SIG-M5 (cell line): Measurements from ENCODE around the gene PGAM2.

ENCODE experiments used
- DNase-seq: peaks from one replicate; lab custom pipeline; 2025; lab: John Stamatoyannopoulos, UW

PGAM2 gene

DNA sequence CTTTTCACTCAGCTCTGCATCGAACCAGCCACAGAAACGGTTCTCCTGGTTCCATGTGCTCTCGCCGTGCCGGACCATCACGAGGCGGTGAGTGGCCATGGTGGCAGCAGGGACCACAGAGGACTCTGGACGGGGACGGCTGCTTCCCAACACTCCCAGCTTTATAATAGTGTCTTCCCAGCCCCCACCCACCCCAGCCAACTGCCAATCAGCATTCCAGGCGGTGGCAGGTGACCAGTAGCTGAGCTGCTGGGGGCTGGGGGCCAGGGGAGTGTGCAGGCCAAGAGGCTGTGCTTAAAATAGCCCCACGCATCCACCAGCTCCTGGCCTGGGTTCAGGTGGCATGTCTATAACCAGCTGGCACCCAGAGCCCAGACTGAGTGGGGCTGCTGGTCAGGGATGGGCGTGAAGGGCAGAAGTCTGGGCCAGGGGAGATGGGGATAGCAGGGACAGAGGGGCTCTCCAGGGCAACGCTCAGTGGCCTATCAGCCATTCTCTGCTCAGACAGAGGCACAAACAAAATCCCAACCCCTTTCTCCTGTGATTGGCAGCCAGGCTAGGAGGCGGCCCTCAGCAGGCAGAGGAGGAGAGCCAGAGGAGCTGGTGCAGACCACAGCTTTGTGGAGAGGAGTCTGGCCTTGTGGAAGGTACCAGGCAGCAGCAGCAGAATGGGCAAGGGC, at the start of gene PGAM2:
Gene PGAM2 (minus strand): TSS at position 137 of the 680 bp plus-strand sequence. CDS start 38 bp downstream, at position 99.
- no peak for DNase-seq

DNA sequence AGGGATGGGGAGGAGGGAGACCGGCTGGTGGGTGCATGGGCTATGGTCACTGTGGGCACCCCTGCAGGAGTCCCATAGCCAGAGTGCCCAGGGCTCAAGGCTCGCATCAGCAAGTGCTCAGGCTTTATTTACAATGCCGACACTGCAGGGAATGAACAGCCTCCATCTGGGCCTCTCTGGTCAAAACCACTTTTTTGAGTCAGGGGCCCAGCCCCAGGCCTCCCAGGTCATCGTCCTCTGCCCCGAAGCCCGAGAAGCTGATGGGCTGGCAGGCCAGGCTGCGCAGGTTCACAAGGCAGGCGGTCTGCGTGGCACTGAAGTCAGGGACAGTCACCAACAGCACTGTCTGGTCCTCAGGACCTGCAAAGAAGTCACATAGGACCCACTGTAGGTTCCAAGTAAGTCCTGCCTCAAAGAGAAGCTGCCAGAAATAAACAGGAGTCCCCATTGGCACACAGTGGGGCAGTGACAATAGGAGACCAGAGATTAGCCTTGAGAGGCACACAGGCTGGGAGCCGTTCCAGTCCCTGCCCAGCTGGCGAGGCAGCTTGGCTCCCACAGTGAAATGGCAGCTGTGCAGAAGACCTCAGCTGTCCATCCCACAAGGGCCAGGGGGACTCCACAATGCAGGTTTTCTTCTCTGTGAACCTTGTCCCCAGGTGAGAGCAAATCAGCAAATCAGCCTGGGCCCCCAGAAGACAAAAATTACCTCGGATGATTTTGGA, 49.4 kb upstream of the PGAM2 start:
- no peak for DNase-seq

DNA sequence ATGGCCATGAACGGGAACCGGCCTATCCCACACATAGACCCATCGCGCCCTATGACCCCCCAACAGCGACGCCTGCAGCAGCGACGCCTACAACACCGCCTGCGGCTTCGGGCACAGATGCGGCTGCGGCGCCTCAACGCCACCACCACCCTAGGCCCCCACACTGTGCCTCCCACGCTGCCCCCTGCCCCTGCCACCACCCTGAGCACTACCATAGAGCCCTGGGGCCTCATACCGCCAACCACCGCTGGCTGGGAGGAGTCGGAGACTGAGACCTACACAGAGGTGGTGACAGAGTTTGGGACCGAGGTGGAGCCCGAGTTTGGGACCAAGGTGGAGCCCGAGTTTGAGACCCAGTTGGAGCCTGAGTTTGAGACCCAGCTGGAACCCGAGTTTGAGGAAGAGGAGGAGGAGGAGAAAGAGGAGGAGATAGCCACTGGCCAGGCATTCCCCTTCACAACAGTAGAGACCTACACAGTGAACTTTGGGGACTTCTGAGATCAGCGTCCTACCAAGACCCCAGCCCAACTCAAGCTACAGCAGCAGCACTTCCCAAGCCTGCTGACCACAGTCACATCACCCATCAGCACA, 48.5 kb upstream of the PGAM2 start:
- DNase-seq: no peak

DNA sequence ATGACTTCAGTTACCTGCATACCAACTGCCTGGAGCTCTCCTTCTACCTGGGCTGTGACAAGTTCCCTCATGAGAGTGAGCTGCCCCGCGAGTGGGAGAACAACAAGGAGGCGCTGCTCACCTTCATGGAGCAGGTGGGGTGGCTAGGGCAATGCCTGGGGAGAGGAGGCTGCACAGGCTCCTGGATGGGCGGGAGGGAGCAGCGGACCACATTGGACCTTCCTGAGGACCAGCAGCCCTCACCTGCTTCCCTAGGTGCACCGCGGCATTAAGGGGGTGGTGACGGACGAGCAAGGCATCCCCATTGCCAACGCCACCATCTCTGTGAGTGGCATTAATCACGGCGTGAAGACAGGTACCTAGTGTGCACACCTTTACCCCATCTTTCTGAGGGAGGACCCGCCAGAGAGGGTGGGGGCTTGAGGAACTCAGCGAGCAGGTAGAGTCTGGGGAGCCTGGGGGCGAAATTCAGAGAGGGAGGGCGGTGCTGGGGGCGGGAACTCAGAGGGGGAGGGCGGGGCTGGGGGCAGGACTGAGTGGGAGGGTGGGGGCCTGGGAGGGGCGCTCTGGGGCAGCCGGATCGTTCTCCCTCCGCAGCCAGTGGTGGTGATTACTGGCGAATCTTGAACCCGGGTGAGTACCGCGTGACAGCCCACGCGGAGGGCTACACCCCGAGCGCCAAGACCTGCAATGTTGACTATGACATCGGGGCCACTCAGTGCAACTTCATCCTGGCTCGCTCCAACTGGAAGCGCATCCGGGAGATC, 47.8 kb upstream of the PGAM2 start:
- no peak for DNase-seq

DNA sequence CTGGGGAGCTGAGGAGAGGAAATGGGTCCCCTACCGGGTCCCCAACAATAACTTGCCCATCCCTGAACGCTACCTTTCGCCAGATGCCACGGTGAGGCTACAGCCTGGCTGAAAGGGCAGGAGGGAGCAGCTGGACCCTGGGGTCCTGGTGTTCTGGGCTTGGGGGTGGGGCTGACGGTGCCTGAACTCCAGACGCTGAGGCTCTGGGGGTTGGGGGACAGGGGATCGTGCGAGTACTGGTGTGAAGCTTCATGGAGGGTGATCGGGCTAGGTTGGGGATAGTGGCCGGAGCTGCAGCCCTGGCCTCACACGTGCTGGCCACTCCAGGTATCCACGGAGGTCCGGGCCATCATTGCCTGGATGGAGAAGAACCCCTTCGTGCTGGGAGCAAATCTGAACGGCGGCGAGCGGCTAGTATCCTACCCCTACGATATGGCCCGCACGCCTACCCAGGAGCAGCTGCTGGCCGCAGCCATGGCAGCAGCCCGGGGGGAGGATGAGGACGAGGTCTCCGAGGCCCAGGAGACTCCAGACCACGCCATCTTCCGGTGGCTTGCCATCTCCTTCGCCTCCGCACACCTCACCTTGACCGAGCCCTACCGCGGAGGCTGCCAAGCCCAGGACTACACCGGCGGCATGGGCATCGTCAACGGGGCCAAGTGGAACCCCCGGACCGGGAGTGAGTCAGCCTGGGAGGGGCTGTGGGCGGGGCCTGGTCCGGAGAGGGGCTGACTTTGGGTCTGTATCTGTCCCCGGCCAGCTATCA, 47.0 kb upstream of the PGAM2 start:
- no peak for DNase-seq

DNA sequence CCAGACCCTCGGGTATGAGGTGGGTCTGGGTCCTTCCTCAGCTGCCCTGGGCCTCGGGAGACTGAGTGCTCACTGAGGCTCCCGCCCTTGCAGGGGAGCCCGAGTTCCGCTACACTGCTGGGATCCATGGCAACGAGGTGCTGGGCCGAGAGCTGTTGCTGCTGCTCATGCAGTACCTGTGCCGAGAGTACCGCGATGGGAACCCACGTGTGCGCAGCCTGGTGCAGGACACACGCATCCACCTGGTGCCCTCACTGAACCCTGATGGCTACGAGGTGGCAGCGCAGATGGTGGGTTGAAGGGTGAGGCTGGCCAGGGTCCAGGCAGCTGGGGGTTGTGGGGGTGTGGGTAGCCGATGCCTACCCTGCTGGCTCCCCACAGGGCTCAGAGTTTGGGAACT, 46.4 kb upstream of the PGAM2 start:
- no peak for DNase-seq

DNA sequence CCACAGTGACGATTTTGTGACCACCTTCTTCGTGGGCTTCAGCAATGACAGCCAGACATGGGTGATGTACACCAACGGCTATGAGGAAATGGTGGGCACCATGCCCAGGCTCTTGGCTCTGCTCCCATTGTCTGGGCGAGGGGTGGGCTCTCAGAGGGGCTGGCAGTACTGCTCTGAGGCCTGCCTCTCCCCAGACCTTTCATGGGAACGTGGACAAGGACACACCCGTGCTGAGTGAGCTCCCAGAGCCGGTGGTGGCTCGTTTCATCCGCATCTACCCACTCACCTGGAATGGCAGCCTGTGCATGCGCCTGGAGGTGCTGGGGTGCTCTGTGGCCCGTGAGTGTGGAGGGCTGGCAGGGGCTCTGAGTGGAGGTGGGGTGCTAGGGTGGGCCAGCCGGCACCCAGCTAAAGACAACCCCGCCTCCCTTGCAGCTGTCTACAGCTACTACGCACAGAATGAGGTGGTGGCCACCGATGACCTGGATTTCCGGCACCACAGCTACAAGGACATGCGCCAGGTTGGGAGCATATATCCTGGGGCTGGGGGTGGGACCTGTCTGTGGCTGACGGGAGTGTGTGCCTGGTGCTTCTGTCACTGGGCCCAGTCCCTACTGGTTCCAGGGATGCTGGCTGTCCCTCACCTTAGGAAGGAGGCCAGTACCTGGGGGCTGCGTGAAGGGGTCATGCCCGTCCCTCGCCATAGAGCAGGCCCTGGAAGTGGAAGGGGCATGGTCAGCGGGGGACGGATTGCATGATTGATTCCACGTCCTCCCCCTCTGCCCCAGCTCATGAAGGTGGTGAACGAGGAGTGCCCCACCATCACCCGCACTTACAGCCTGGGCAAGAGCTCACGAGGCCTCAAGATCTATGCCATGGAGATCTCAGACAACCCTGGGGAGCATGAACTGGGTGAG, 45.6 kb upstream of the PGAM2 start:
- DNase-seq: no peak

DNA sequence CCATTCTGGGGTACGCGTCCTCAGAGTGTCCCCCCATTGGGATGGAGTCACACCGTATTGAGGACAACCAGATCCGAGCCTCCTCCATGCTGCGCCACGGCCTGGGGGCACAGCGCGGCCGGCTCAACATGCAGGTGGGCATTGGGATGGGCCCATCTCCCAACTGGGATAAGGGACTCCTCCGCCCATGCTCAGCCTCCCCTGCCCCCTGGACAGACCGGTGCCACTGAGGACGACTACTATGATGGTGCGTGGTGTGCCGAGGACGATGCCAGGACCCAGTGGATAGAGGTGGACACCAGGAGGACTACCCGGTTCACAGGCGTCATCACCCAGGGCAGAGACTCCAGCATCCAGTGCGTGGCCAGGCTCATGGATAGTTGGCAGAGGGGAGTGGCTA, 44.6 kb upstream of the PGAM2 start:
- no peak for DNase-seq

DNA sequence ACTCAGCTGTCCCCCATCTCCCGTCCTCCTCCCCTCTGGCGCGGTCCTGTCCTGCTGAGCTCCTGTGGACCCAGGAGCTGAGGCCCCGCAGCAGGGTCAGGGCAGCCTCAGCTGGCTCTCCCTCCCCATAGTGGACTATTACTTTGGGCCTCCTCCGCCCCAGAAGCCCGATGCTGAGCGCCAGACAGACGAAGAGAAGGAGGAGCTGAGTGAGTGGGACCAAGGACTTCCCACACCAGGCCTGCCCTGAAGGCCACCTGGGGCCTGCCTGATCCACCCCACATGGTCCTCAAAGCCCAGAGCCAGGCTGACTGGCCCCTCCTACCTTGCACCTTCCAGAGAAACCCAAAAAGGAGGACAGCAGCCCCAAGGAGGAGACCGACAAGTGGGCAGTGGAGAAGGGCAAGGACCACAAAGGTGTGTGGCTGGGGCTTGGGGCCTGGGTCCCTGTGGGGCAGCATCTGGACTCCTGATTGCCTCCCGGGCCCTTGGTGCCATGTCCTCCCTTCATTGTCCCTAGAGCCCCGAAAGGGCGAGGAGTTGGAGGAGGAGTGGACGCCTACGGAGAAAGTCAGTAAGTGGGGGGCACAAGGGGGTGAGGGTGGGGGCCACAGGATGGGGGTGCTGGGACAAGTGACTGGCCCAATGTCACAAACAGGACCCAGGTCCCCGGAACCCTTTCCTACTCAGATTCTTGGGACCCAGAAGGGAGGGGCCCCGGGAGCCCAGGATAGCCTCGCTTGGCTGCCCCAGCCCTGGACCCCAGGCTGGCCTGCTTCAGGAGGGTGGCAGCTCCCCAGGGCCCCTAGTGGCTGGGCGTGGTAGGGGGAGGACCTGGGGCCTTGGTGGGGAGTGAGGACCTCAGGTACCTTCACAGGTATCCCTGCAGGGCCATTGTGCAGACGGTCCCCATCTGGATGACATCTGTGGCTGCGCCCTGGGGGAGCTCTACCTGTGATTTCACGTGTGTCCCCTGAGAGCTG, 43.7 kb upstream of the PGAM2 start:
- DNase-seq: no peak

DNA sequence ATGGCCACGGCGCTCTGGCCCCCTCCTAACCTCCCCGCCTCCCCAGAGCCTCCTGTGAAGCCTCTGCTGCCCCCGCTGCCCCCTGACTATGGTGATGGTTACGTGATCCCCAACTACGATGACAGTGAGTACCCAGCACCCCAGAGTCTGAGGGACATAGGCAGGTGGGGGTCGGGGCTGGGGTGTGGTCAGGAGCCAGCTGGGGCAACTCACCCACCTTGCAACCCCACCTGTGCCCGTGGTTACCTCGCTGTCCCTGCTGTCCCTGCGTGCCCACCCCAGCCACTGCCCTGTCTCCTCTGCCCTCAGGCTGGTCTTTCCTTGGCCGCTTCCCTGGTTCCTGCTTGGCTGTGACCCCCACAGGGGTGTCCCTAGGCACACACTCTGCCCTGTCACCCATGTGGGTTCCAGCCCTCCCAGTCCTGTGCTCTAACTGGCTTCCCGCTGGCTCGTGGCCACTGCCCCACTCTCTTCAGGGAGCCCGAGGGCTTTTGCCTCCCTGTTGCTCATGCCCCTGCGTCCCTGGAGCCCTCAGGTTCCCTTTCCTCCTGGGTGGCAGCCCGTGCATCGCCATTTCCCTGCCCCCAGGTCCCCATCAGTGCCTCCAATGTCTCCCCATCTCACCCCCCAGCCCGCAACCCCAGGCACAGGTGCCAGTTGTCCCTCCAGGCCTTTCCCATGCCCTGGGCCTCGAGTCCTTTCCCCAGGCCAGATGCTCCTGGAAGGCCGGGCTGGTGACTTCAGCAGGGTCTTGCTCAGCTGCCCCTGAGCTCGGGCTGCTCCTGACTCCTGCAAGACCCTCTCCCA, 42.8 kb upstream of the PGAM2 start:
- no peak for DNase-seq

DNA sequence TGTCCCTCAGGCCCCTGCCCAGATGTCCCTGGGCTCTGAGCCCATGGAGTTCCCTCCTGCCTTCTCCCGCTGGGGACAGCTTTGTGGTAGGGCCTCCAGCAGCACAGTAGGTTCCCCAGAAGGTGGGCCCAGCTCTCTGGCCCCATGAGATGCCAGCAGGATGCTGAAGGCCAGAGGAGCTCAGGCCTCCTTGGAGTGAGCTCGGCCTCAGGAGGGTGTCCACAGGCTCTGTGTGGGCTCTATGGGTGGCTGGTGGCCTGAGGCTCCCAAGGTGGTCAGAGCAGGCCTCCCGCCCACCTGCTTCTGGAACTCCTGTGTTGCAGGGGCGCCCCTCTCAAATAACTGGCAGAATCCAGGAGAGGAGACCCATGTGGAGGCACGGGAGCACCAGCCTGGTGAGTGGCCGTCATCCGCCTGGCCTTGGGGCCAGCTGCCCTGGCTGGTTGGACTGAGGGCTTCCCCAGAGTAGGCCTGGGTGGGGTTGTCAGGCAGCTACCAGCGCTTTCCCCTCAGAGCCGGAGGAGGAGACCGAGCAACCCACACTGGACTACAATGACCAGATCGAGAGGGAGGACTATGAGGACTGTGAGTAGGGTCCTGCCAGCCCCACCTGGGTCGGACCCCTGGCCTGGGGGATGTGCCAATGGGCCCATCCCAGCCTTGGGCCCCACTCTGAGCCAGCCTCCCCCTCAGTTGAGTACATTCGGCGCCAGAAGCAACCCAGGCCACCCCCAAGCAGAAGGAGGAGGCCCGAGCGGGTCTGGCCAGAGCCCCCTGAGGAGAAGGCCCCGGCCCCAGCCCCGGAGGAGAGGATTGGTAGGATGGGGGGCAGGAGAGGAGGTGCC, 42.0 kb upstream of the PGAM2 start:
- DNase-seq: no peak

DNA sequence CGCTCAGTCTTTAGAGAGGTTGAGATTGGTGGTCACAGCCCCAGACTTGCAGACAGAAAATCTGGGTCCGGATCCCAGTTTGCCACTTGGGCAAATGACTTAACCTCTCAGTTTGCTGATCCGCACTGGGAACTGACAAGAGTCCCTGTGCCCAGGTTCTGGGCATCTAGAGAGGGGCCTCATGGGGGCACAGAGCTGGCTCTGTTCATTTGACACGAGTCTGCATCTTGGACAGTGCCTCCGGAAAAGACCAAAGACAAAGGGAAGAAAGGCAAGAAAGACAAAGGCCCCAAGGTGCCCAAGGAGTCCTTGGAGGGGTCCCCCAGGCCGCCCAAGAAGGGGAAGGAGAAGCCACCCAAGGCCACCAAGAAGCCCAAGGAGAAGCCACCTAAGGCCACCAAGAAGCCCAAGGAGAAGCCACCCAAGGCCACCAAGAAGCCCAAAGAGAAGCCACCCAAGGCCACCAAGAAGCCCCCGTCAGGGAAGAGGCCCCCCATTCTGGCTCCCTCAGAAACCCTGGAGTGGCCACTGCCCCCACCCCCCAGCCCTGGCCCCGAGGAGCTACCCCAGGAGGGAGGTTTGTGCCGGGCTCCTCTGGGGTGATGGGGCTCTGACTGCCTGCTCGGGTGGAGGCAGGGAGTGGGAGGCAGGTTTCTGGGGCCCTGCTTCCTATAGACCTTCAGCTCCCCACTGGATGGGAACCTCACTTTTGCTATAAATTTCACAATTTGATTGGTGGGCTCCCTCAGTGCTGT, 41.1 kb upstream of the PGAM2 start:
- no peak for DNase-seq

DNA sequence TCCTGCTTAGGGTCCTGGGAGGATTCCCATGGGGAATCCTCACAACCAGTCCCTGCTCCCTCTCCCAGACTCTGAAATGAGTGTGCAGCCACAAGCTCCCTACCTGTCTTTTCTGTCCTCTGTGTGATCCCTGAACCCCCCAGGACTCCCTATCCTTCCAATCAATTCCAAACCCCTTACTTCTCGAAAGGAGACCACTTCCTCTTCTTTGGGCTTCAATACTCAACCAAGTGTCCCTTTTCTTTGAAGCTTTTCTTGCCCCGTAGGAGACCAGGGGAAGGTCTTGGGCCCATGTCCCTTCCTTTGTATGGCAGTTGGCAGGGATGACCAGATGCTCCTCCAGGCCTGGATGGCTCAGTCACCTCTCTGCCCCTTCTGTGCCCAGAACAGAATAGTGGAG, 40.5 kb upstream of the PGAM2 start:
- DNase-seq: no peak

DNA sequence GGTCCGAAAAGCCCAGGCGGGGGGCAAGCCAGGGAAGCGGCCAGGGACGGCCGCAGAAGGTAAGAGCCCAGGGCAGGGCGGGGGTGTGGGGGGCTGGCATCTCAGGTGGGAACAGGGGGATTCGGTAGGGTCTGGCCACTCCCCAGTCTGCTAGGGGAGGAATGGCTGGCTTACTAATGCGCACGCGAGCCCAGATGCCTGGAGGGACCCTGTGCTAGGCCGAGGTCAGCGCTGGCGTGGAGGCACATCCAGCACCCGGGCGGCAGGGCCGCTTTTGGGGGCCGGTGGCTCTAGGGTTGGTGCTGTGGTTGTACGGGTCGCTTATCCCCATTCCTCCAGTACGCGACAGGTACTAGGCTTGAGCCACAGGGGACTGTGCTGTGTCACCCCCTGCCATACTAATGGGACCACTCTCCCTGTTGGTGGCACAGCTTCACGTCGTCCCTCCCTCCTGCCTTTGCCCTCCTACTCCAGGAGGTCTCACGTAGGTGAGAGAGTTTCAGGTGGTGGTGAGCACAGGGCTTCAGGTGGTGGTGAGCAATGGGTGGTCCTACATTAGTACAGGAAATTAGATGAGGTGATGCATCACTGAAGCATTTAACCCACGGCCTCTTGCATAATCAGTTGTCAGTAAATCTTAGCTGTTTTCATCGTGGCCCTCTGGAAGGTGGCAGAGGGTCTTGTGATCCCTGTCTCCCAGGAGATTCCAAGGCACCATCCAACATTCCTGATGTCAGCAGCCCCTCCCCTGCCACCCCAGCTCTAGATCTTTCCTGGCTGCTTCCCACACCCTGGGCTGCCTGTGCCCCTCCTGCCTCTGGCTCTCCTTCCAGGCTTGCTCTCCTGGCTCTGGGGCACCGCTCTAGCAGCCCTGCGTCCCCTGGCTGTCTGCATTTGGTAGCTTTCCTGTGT, 39.7 kb upstream of the PGAM2 start:
- DNase-seq: no peak

DNA sequence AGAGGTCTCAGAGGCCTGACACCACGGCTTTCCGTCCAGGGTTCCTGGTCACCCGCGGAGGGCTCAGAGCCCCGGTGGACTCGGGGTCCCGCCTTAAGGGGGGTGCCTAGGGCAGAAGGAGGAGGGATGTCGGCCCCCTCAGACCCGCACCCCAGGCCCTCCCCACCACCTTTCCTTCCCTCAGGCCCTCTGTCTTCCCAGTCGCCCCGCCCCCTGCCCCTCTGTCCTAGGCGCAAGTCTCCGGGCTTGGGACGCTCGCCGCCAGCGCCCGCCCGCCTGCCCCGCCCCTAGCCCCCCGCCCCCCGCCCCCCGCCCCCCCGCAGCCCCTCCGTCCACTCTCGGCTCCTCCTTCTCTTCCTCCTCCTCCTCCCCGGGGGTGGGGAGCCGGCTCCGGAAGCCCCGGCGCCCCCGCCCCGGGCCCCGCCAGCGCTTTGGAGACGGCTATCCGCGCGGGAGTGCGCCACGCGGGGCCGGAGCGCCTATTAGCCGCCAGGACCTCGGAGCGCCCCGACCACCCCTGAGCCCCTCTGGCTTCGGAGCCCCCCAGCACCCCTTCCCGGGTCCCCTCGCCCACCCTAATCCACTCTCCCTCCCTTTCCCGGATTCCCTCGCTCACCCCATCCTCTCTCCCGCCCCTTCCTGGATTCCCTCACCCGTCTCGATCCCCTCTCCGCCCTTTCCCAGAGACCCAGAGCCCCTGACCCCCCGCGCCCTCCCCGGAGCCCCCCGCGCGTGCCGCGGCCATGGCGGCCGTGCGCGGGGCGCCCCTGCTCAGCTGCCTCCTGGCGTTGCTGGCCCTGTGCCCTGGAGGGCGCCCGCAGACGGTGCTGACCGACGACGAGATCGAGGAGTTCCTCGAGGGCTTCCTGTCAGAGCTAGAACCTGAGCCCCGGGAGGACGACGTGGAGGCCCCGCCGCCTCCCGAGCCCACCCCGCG, 38.8 kb upstream of the PGAM2 start, which contains the start of gene AEBP1:
Gene AEBP1 (plus strand): TSS at position 423 of the 937 bp plus-strand sequence. CDS start 321 bp downstream, at position 744.
- no peak for DNase-seq
